Measurements from ENCODE around the gene CHRNA4. TPM values are rescaled to one million over a fixed set of nuclear protein-coding genes. Genes with fewer than 3 reads are reported as not detected.

CHRNA4 gene
- total and polyA plus RNA-seq, 7 donors: 0.01 to 0.41 (median 0.24) TPM; not detected in 4

Other genes starting within 250 kb of the CHRNA4 start
- 10 to 100 TPM; 36.0 to 52.1 (median 48.0) TPM for gene YTHDF1, start 145.2 kb downstream of the CHRNA4 start, total RNA-seq
- gene YTHDF1, start 145.2 kb downstream of the CHRNA4 start, polyA plus RNA-seq: 10 to 100 TPM; 27.4 to 51.8 (median 28.9) TPM
- not detected for gene BIRC7, start 125.4 kb downstream of the CHRNA4 start, total RNA-seq
- under 1 TPM in 1 of 3 donors, not detected in 2; 0.04 TPM for gene BIRC7, start 125.4 kb downstream of the CHRNA4 start, polyA plus RNA-seq
- gene NKAIN4, start 106.9 kb downstream of the CHRNA4 start, total RNA-seq: not detected
- gene NKAIN4, start 106.9 kb downstream of the CHRNA4 start, polyA plus RNA-seq: not detected
- 10 to 100 TPM; 19.9 to 42.2 (median 25.5) TPM for gene ARFGAP1, start 88.5 kb downstream of the CHRNA4 start, total RNA-seq
- 10 to 100 TPM; 22.3 to 42.0 (median 30.4) TPM for gene ARFGAP1, start 88.5 kb downstream of the CHRNA4 start, polyA plus RNA-seq
- not detected for gene COL20A1, start 68.2 kb downstream of the CHRNA4 start, total RNA-seq
- gene COL20A1, start 68.2 kb downstream of the CHRNA4 start, polyA plus RNA-seq: under 1 TPM in 2 of 3 donors, not detected in 1; 0.08 to 0.09 TPM
- gene KCNQ2, start 111.3 kb upstream of the CHRNA4 start, total RNA-seq: 1 to 10 TPM in 1 of 4 donors, under 1 TPM in 3; 0.11 to 2.8 (median 0.28) TPM
- under 1 TPM in 2 of 3 donors, not detected in 1; 0.01 to 0.03 TPM for gene KCNQ2, start 111.3 kb upstream of the CHRNA4 start, polyA plus RNA-seq
- 1,000 to 10,000 TPM; 1,781 to 2,126 (median 2,004) TPM for gene EEF1A2, start 137.7 kb upstream of the CHRNA4 start, total RNA-seq
- 1,000 to 10,000 TPM in 2 of 3 donors, 100 to 1,000 TPM in 1; 952 to 1,898 (median 1,229) TPM for gene EEF1A2, start 137.7 kb upstream of the CHRNA4 start, polyA plus RNA-seq
- gene PPDPF, start 159.4 kb upstream of the CHRNA4 start, total RNA-seq: 100 to 1,000 TPM; 130 to 198 (median 155) TPM
- 100 to 1,000 TPM; 134 to 158 (median 142) TPM for gene PPDPF, start 159.4 kb upstream of the CHRNA4 start, polyA plus RNA-seq
- gene PTK6, start 176.0 kb upstream of the CHRNA4 start, total RNA-seq: under 1 TPM in 1 of 4 donors, not detected in 3; 0.06 TPM
- under 1 TPM in 2 of 3 donors, not detected in 1; 0.04 TPM for gene PTK6, start 176.0 kb upstream of the CHRNA4 start, polyA plus RNA-seq
- gene SRMS, start 186.4 kb upstream of the CHRNA4 start, total RNA-seq: not detected
- not detected for gene SRMS, start 186.4 kb upstream of the CHRNA4 start, polyA plus RNA-seq
- gene FNDC11, start 192.8 kb upstream of the CHRNA4 start, total RNA-seq: under 1 TPM in 1 of 4 donors, not detected in 3; 0.14 TPM
- gene FNDC11, start 192.8 kb upstream of the CHRNA4 start, polyA plus RNA-seq: under 1 TPM in 2 of 3 donors, not detected in 1; 0.07 to 0.08 TPM
- gene HELZ2, start 212.9 kb upstream of the CHRNA4 start, total RNA-seq: 1 to 10 TPM; 3.5 to 8.0 (median 5.4) TPM
- 1 to 10 TPM in 2 of 3 donors, under 1 TPM in 1; 0.82 to 3.1 (median 1.5) TPM for gene HELZ2, start 212.9 kb upstream of the CHRNA4 start, polyA plus RNA-seq

All from psoas muscle (tissue), 7 donors.